Testis (tissue), 2 donors: ENCODE data around the gene NKAIN2.

Experiments
- POLR2A ChIP-seq: fragments of 450-650 bp; IDR thresholded peaks from one replicate; pipeline ENCODE4 v1.6.1; 2017; ENCODE audit warnings: antibody characterized with exemption, mild to moderate bottlenecking, moderate library complexity
- TF ChIP-seq, protein P1 (sequence below), 3 experiments: fragments of 450-650 bp in 2 of 3; fragments of 200-600 bp in 1 of 3; sonication (generic) in 1 of 3; IDR thresholded peaks; one replicate each; pipeline ENCODE4 v1.5.1; 2016 to 2019; ENCODE audit warnings: antibody characterized with exemption in 3 of 3, mild to moderate bottlenecking in 2 of 3, moderate library complexity in 1 of 3

DNA sequence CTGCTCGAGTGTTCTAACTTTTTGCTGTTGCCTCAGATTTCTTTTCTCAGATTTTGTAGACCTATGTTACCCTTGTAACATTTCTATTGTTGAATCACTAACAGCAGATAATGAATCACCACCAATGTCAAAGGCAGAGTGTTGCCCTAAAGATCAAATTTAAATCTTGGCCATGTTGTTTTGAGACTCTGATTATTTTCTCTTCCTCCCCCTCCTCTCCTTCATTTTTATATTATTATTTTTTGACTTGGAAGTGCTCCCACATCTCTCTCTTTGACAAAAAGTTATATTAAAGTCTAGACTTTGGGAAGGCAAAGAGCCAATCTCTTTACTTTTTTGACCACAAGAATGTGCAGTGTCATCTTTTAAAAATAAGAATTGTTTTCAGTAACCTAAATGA lies 422.7 kb downstream of the NKAIN2 start:
- TF ChIP-seq, protein P1, sequence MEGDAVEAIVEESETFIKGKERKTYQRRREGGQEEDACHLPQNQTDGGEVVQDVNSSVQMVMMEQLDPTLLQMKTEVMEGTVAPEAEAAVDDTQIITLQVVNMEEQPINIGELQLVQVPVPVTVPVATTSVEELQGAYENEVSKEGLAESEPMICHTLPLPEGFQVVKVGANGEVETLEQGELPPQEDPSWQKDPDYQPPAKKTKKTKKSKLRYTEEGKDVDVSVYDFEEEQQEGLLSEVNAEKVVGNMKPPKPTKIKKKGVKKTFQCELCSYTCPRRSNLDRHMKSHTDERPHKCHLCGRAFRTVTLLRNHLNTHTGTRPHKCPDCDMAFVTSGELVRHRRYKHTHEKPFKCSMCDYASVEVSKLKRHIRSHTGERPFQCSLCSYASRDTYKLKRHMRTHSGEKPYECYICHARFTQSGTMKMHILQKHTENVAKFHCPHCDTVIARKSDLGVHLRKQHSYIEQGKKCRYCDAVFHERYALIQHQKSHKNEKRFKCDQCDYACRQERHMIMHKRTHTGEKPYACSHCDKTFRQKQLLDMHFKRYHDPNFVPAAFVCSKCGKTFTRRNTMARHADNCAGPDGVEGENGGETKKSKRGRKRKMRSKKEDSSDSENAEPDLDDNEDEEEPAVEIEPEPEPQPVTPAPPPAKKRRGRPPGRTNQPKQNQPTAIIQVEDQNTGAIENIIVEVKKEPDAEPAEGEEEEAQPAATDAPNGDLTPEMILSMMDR (IDR thresholded peaks at IDR 0.05) = no peak
- no peak for TF ChIP-seq POLR2A
